Measurements from ENCODE around the gene MICAL2.
A peak's percentile ranks its signal among the peaks of the same experiment; 100 is the strongest.

The MICAL2 gene

GRCh38 chr11:12172493-12173013 lies 62.2 kb downstream of the MICAL2 start:
- DNase-seq (ENCODE audit: low spot score), result no peak

DNA sequence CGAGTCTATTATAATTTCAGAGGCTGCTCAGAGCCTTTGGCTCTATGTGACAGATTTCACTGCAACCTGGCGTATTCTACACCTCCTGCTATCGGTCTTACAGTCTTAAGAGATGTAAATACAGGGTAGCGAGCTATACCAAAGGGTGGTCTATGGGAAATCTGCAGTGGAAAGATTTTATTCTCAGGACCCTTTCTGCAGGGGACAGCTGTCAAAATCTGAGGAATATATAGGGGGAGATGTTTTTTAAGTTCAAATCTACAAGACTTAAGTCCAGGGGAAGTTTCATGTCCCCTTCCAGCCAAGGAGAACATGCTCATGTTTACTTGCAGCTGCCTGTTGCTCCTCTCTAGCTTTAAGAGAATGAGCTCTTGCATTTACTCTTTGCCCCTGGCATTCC lies 62.7 kb downstream of the MICAL2 start:
- no peak for DNase-seq (ENCODE audit: low spot score)

DNA sequence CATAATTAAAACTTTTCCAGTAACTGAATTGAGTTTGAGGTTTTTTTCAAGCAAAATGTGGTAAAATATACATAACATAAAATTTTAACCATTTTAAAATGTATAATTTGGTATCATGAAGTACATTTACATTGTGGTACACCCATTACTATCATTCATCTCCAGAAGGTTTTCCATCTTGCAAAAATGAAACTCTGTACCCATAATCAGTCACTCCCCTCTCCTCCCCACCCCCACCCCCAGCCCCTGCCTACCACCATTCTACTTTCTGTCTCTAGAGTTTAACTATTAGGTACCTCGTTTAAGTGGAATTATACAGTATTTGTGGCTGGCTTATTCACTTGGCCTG lies 63.7 kb downstream of the MICAL2 start:
- no peak for DNase-seq (ENCODE audit: low spot score)

GRCh38 chr11:12174477-12175143 lies 64.2 kb downstream of the MICAL2 start:
- DNase-seq (ENCODE audit: low spot score), result no peak

GRCh38 chr11:12175694-12176241 lies 65.4 kb downstream of the MICAL2 start:
- DNase-seq (ENCODE audit: low spot score), result peak; percentile 70

DNA sequence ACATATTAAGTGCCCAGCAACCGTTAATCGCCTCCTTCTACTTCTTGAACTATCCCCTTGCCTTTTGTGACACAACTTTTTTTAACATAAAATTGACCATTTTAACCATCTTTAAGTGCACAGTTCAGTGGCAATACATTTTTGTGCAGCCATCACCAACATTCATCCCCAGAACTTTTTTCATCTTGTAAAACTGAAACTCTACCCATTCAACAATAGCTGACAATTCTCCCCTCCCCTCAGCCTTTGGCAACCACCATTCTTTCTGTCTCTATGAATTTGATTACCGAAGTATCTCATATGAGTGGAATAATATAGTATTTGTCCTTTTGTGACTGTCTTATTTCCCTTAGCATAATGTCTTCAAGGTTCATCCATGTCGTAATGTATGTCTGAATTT lies 66.0 kb downstream of the MICAL2 start:
- no peak for DNase-seq (ENCODE audit: low spot score)

DNA sequence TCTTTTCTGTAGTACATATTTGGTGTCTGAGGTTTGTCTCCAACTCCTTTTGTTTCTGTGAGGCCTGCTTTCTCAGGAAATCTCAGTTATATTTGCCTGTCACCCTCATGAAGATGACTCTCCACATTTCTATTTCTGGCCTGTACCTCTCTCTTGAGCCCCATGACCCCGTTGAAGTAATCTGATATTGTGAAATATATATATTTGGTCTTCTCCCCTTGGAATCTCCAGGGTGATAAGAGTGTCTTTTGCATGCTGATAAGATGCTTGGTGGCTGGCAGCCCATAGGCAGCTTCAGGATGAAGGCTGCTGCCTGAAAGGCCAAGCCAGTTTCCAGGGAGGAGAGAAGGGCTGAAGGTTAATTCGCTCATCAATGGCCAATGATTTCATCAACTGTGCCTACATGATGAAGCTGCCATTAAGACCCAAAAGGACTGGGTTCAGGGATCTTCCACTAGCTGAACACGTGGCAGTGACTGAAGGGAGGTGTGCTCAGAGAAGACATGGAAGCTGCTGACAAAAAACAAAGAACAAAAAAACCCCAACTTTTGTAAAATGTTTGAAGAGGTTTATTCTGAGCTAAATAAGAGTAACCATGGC lies 67.4 kb downstream of the MICAL2 start:
- no peak for DNase-seq (ENCODE audit: low spot score)

DNA sequence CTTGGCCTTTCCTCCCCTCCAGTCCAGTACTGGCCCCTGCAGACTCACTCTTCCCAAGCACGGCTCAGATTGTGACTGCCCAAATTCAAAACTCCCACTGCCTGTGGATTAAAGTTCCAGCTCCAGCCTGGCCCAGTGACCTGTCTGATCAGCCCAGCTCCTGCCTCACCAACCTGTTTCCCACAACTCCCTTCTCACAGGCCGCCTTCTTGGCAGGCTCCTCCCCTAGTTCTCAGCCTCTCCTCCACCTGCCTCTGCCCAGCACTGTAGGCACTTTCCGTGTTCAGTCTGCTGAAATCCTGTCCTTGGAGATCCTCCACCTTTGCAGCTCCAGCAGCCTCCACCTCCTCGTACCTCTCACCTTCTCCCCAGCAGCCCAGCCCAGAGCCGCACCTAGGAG lies 68.6 kb downstream of the MICAL2 start:
- no peak for DNase-seq (ENCODE audit: low spot score)

DNA sequence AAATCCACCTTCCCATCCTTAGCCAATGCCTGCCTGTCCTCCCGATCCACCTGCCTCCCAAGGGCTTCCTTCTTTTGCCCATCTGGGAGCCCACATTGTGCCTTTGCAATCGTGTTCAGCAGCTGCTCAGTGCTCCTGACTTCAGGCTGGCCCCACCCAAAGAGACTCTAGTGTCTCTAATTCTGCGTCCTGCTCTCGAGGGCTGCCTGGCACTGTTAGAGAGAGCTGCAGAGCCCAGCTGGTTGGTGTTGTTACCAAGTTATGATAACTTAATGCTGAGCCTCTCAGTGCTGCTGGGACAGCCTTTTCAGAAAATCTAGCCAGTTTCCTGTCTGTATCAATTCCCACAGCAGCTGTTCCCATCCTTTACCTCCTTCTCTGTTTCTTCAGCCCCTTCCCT lies 69.1 kb downstream of the MICAL2 start:
- DNase-seq (ENCODE audit: low spot score), result no peak

DNA sequence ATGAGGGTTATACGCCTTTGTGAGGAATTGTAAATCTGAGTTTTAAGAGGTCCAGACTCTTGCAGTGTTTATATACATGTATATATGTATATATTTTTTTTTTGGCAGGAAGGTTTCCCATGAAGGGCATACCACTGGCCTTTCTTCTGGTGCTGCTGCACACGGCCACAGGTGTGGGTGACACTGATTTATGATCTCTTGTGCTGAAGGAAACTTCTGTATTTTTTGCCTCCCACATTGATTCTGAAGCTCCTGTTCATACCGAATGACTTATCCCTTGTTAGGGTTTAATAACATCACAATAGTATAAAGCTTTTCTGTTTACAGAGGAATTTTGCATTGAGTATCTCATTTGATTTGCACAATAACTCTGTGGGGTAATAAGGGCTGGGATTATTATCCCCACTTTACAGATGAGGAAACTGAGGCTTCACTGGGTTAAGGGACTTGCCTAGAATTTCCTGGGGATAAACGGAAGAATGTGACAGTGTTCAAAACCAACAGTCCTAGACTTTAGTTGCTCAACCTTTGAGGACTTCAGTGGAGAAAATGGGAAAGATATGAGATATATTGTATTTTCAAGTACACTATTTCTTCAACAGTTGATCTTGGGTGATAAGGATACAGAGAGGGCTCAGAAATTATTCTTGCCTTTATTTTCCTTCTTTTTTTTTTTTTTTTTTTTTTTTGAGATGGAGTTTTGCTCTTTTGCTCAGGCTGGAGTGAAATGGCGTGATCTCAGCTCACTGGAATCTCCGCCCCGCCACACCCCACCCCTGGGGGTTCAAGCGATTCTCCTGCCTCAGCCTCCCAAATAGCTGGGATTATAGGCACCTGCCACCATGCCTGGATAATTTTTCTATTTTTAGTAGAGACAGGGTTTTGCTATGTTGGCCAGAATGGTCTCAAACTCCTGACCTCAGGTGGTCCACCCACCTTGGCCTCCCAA lies 70.1 kb downstream of the MICAL2 start:
- no peak for DNase-seq (ENCODE audit: low spot score)

- no peak for DNase-seq (ENCODE audit: low spot score)
Observed at GRCh38 chr11:12182302-12182675, 71.9 kb downstream of the MICAL2 start.

- peak; percentile 78 for DNase-seq (ENCODE audit: low spot score)
Observed at GRCh38 chr11:12182676-12183541, 72.5 kb downstream of the MICAL2 start.

GRCh38 chr11:12183827-12184620 lies 73.6 kb downstream of the MICAL2 start:
- no peak for DNase-seq (ENCODE audit: low spot score)

GRCh38 chr11:12184699-12185098 lies 74.3 kb downstream of the MICAL2 start:
- DNase-seq (ENCODE audit: low spot score), result no peak

DNA sequence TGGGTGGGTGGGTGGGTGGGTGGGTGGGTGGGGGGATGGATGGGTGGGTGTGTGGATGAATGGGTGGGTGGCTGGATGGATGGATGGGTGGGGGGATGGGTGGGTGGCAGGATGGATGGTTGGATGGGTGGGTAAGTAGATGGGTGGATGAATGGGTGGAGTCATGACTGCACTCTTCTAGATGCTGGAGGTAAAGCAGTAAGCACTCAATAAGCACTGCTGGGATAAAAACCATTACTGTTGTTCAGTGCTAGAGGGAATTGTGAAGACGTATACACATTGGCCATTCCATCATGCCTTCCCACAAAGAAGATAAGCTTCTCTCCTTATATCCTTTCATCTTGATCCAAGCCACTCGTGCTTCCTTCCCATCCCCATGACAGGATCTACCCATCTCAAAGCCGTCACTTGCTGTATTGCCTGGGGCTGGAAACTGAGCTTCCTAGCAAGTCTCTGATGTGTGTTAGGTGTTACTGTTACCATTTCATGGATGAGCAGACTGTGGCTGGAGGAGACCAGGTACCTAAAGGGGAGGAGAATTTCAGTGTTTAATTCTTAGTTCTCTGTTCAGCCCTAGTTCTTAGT lies 74.8 kb downstream of the MICAL2 start:
- no peak for DNase-seq (ENCODE audit: low spot score)

- DNase-seq (ENCODE audit: low spot score), result no peak
Observed at GRCh38 chr11:12185914-12186313, 75.5 kb downstream of the MICAL2 start.

GRCh38 chr11:12186701-12187100 lies 76.3 kb downstream of the MICAL2 start:
- no peak for DNase-seq (ENCODE audit: low spot score)

- no peak for DNase-seq (ENCODE audit: low spot score)
Observed at GRCh38 chr11:12187399-12187798, 77.0 kb downstream of the MICAL2 start.

GRCh38 chr11:12188548-12189317 lies 78.3 kb downstream of the MICAL2 start:
- no peak for DNase-seq (ENCODE audit: low spot score)

Measured in AG08396 (cell line).